H1 (cell line): ENCODE data around the gene MYL7. TPM values are rescaled to one million over a fixed set of nuclear protein-coding genes. Genes with fewer than 3 reads are reported as not detected.

Experiments
- CTCF ChIA-PET: fragments of 300-600 bp; sonication (Branson Sonifier 250); formaldehyde crosslinking; loops from one replicate; lab custom pipeline; 2021; ENCODE audit not compliant: partially characterized antibody; lab: Charles Lee
- POLR2A ChIA-PET: fragments of 300-600 bp; sonication (Branson Sonifier 250); formaldehyde crosslinking; loops from one replicate; lab custom pipeline; 2021; ENCODE audit warnings: inconsistent platforms; ENCODE audit not compliant: partially characterized antibody; lab: Charles Lee
- DNase-seq, 2 experiments: peaks; one replicate each; pipeline versions ENCODE4 v3.0.0 to v3.0.0-alpha.2; 2010 to 2022; ENCODE audit warnings: low spot score in 2 of 2, low read depth in 1 of 2, mixed read lengths in 1 of 2
- FAIRE-seq: peaks from 2 replicates; lab custom pipeline; 2011; peaks lifted over from hg19 to GRCh38; lab: Jason Lieb, UNC
- H2AFZ ChIP-seq: 2 replicates; pipeline ENCODE4 v1.8.1; 2012; ENCODE audit warnings: low read length, inconsistent platforms
- H2AK5ac ChIP-seq: 2 replicates; pipeline ENCODE4 v1.6.1; 2013; ENCODE audit warnings: low read depth, low read length
- H2BK120ac ChIP-seq: replicated peaks from 2 replicates; pipeline ENCODE3; 2013; ENCODE audit warnings: low read depth, low read length, inconsistent platforms
- H2BK12ac ChIP-seq: 2 replicates; pipeline ENCODE4 v1.6.1; 2013; ENCODE audit warnings: low read depth, low read length
- H2BK15ac ChIP-seq: 2 replicates; pipeline ENCODE4 v1.6.1; 2013; ENCODE audit warnings: low read length
- H2BK20ac ChIP-seq: 2 replicates; pipeline ENCODE4 v1.6.1; 2013; ENCODE audit warnings: low read length
- H2BK5ac ChIP-seq: 2 replicates; pipeline ENCODE4 v1.6.1; 2013; ENCODE audit warnings: low read depth, low read length
- H3K14ac ChIP-seq: 2 replicates; pipeline ENCODE4 v1.6.1; 2013; ENCODE audit warnings: inconsistent platforms; ENCODE audit not compliant: insufficient read length
- H3K18ac ChIP-seq: 2 replicates; pipeline ENCODE4 v1.6.1; 2013; ENCODE audit warnings: low read length; ENCODE audit errors: extremely low read depth
- H3K23ac ChIP-seq: 2 replicates; pipeline ENCODE4 v1.6.1; 2013; ENCODE audit warnings: inconsistent platforms; ENCODE audit not compliant: insufficient read length
- H3K23me2 ChIP-seq: 2 replicates; pipeline ENCODE4 v1.6.1; 2013; ENCODE audit warnings: low read depth, low read length
- H3K27ac ChIP-seq: 2 replicates; pipeline ENCODE4 v1.6.1; 2011; ENCODE audit warnings: low read depth, low read length, inconsistent platforms
- H3K27me3 ChIP-seq, 4 experiments: replicated peaks in 1 of 4; 1 replicate in 1 of 4; 2 replicates in 3 of 4; pipeline versions ENCODE4 v1.6.1 to v1.8.1; 2011 to 2013; ENCODE audit warnings: low read length in 3 of 4, mild to moderate bottlenecking in 3 of 4, inconsistent platforms in 2 of 4, mixed read lengths in 2 of 4, moderate library complexity in 1 of 4; ENCODE audit not compliant: control insufficient read depth in 3 of 4, insufficient read depth in 3 of 4; ENCODE audit errors: extremely low read depth in 1 of 4
- H3K36me3 ChIP-seq, 4 experiments: 2 replicates each; pipeline versions ENCODE4 v1.6.1 to v1.8.1; 2011 to 2013; ENCODE audit warnings: mild to moderate bottlenecking in 4 of 4, low read length in 3 of 4, moderate library complexity in 2 of 4, control low read depth in 1 of 4, inconsistent platforms in 1 of 4; ENCODE audit not compliant: insufficient read depth in 4 of 4, control insufficient read depth in 2 of 4
- H3K4ac ChIP-seq: replicated peaks from 2 replicates; pipeline ENCODE3; 2013; ENCODE audit warnings: low read length, low read depth, mixed read lengths, inconsistent platforms; ENCODE audit not compliant: insufficient read length
- H3K4me1 ChIP-seq, 4 experiments: replicated peaks in 1 of 4; 1 replicate in 1 of 4; 2 replicates in 3 of 4; pipeline versions ENCODE4 v1.6.1 to v1.8.1; 2011 to 2013; ENCODE audit warnings: low read length in 3 of 4, inconsistent platforms in 2 of 4, mixed read lengths in 1 of 4; ENCODE audit not compliant: insufficient read depth in 4 of 4, control insufficient read depth in 3 of 4
- H3K4me2 ChIP-seq, 2 experiments: 2 replicates each; pipeline versions ENCODE4 v1.6.1 to v1.8.1; 2011 to 2013; ENCODE audit warnings: low read depth in 2 of 2, low read length in 2 of 2, control low read depth in 1 of 2, inconsistent platforms in 1 of 2, mild to moderate bottlenecking in 1 of 2; ENCODE audit not compliant: insufficient read depth in 1 of 2
- H3K4me3 ChIP-seq, 4 experiments: fragments of 200-600, 300-600 bp in 1 of 4; sonication (generic), shearing (Covaris generic), sonication (Bioruptor Twin) in 1 of 4; 2 replicates each; pipeline versions ENCODE4 v1.5.1 to v1.8.1; 2011 to 2016; ENCODE audit warnings: low read length in 4 of 4, low read depth in 3 of 4, control low read depth in 2 of 4, inconsistent platforms in 2 of 4, mild to moderate bottlenecking in 2 of 4, mixed read lengths in 1 of 4, moderate library complexity in 1 of 4; ENCODE audit not compliant: insufficient read depth in 2 of 4; ENCODE audit errors: extremely low read depth in 1 of 4
- H3K56ac ChIP-seq: replicated peaks from 2 replicates; pipeline ENCODE3; 2013; ENCODE audit warnings: low read depth, mild to moderate bottlenecking, mixed read lengths, low read length, inconsistent platforms; ENCODE audit not compliant: insufficient read length
- H3K79me1 ChIP-seq: 2 replicates; pipeline ENCODE4 v1.6.1; 2013; ENCODE audit warnings: low read depth, low read length, control low read depth
- H3K79me2 ChIP-seq, 2 experiments: 2 replicates each; pipeline versions ENCODE4 v1.6.1 to v1.8.1; 2012 to 2013; ENCODE audit warnings: low read length in 2 of 2, mild to moderate bottlenecking in 2 of 2, inconsistent platforms in 1 of 2; ENCODE audit not compliant: insufficient read depth in 2 of 2, control insufficient read depth in 1 of 2
- H3K9ac ChIP-seq, 4 experiments: replicated peaks in 1 of 4; 1 replicate in 1 of 4; 2 replicates in 3 of 4; pipeline versions ENCODE4 v1.6.1 to v1.8.1; 2011 to 2013; ENCODE audit warnings: low read depth in 3 of 4, low read length in 3 of 4, control low read depth in 2 of 4, mild to moderate bottlenecking in 2 of 4, moderate library complexity in 2 of 4, inconsistent platforms in 1 of 4; ENCODE audit errors: extremely low read depth in 1 of 4
- H3K9me3 ChIP-seq, 2 experiments: 2 replicates each; pipeline versions ENCODE4 v1.6.1 to v1.8.1; 2012 to 2013; ENCODE audit warnings: mild to moderate bottlenecking in 2 of 2, moderate library complexity in 2 of 2, control low read depth in 1 of 2, inconsistent platforms in 1 of 2, low read depth in 1 of 2, low read length in 1 of 2, mixed read lengths in 1 of 2; ENCODE audit not compliant: insufficient read depth in 2 of 2
- H4K20me1 ChIP-seq, 2 experiments: replicated peaks in 1 of 2; 2 replicates each; pipeline versions ENCODE3 to v1.8.1; 2011 to 2013; ENCODE audit warnings: inconsistent platforms in 2 of 2, low read length in 2 of 2, mild to moderate bottlenecking in 1 of 2; ENCODE audit not compliant: insufficient read depth in 2 of 2, control insufficient read depth in 1 of 2
- H4K5ac ChIP-seq: 2 replicates; pipeline ENCODE4 v1.6.1; 2013; ENCODE audit warnings: low read length, low read depth, mixed read lengths, inconsistent platforms; ENCODE audit not compliant: insufficient read length
- H4K8ac ChIP-seq: 2 replicates; pipeline ENCODE4 v1.8.0; 2013; ENCODE audit warnings: mild to moderate bottlenecking, moderate library complexity, low read length, inconsistent platforms; ENCODE audit not compliant: insufficient read depth; ENCODE audit errors: extremely low read depth
- H4K91ac ChIP-seq: replicated peaks from 2 replicates; pipeline ENCODE3; 2013; ENCODE audit warnings: low read length, mixed read lengths, inconsistent platforms; ENCODE audit not compliant: insufficient read length
- CEBPB ChIP-seq: IDR thresholded peaks from 2 replicates; pipeline ENCODE4 v1.6.1; 2012; ENCODE audit warnings: low read depth, low read length
- CHD1 ChIP-seq: IDR thresholded peaks from 2 replicates; pipeline ENCODE4 v1.6.1; 2012; ENCODE audit warnings: low read depth, low read length, improper control_type of control experiment
- CHD2 ChIP-seq: IDR thresholded peaks from 2 replicates; pipeline ENCODE4 v1.6.1; 2012; ENCODE audit warnings: low read length, improper control_type of control experiment
- CTBP2 ChIP-seq: IDR thresholded peaks from 2 replicates; pipeline ENCODE4 v1.7.0; 2011; ENCODE audit warnings: borderline replicate concordance, mild to moderate bottlenecking, moderate library complexity, mixed read lengths, low read length; ENCODE audit not compliant: insufficient read depth, insufficient read length
- GABPA ChIP-seq: IDR thresholded peaks from 2 replicates; pipeline ENCODE4 v1.6.1; 2011; ENCODE audit warnings: mild to moderate bottlenecking, low read length, moderate library complexity, borderline replicate concordance; ENCODE audit not compliant: insufficient read depth
- KDM4A ChIP-seq: IDR thresholded peaks from one replicate; pipeline ENCODE4 v1.7.1; 2012; ENCODE audit warnings: low read depth, mild to moderate bottlenecking, moderate library complexity, low read length, inconsistent platforms; ENCODE audit not compliant: severe bottlenecking
- MAFK ChIP-seq: IDR thresholded peaks from 2 replicates; pipeline ENCODE4 v1.6.1; 2012; ENCODE audit warnings: low read depth, mild to moderate bottlenecking, improper control_type of control experiment, low read length
- POLR2A ChIP-seq, 2 experiments: IDR thresholded peaks; 1 replicate in 1 of 2; 2 replicates in 1 of 2; pipeline ENCODE4 v1.6.1; 2011; ENCODE audit warnings: low read depth in 2 of 2, low read length in 2 of 2, mild to moderate bottlenecking in 2 of 2; ENCODE audit errors: control extremely low read depth in 1 of 2
- RFX5 ChIP-seq: IDR thresholded peaks from 2 replicates; pipeline ENCODE4 v1.6.1; 2011; ENCODE audit warnings: low read depth, low read length, improper control_type of control experiment, borderline replicate concordance
- TBP ChIP-seq: IDR thresholded peaks from 2 replicates; pipeline ENCODE4 v1.6.1; 2011; ENCODE audit warnings: low read depth, low read length, improper control_type of control experiment
- WGBS, 2 experiments: shearing (Covaris generic) in 1 of 2; methylation state at CpG; one replicate each; pipeline versions ENCODE4 v1.1.6 to v1.1.7; 2013 to 2015; ENCODE audit warnings: low lambda C conversion rate in 2 of 2, mixed read lengths in 2 of 2, inconsistent platforms in 1 of 2, low coverage in 1 of 2, missing lambda C conversion rate in 1 of 2; ENCODE audit not compliant: insufficient replicate concordance in 2 of 2, insufficient coverage in 1 of 2, insufficient read length in 1 of 2; ENCODE audit errors: extremely low coverage in 1 of 2, missing lambda C conversion rate in 1 of 2; 5-methylcytosine and 5-hydroxymethylcytosine counted together
- polyA plus RNA-seq, 7 experiments: library from polyadenylated mRNA; depleted of rRNA in 3 of 7; stranded (reverse) in 5 of 7; unstranded in 2 of 7; fragments of >200 nt in 5 of 7; fragments of 200-250 nt in 2 of 7; gene quantifications; 1 replicate in 5 of 7; 2 replicates in 1 of 7; 4 replicates in 1 of 7; pipeline versions ENCODE4 v1.2.1 to v1.2.3, GENCODE V29; 2011 to 2013; ENCODE audit warnings: missing spikeins in 2 of 7, mixed read lengths in 2 of 7
- total RNA-seq: library from RNA; stranded (reverse); fragmentation: NEBNext Ultra II Directional; extraction: Animal tissue kit (Norgen Biotek cat#: 25700); gene quantifications from 2 replicates; pipeline ENCODE4 v1.2.1, GENCODE V29; 2021
- TF ChIP-seq, protein P1 (sequence below): IDR thresholded peaks from 2 replicates; pipeline ENCODE4 v1.6.1; 2011; ENCODE audit warnings: low read depth, mild to moderate bottlenecking, low read length; ENCODE audit not compliant: insufficient read depth
- TF ChIP-seq, protein P2 (sequence below): IDR thresholded peaks from 2 replicates; pipeline ENCODE4 v1.6.1; 2012; ENCODE audit warnings: low read length, inconsistent platforms

MYL7 gene
- total and polyA plus RNA-seq, 2 of the 8 experiments (the other 6 are each of a cell fraction or from before 2014, with no cell fraction given), result 3.3 to 3.4 TPM

DNA sequence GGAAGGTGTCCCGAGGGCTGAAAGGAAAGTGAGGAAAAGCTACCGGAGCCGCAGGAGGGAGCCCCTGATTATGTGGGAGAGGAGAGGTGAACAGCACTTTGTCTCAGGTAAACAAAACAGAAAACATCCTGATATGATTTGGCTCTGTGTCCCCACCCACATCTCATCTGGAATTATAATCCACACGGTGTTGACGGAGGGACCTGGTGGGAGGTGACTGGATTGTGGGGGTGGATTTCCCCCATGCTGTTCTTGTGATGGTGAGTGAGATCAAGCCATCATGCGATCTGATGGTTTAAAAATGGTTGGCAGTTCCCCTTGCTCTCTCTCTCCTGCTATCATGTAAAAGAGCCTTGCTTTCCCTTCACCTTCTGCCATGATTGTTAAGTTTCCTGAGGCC, 20.7 kb downstream of the MYL7 start:
- H3K27ac ChIP-seq, result no peak overlapping the region
- CTCF ChIA-PET, result interaction anchor here (1.3 kb wide), 2 partner anchors 11 kb away, joined by 4 to 8 read pairs; no protein-coding TSS in a partner anchor
- H3K9me3 ChIP-seq, result no peaks in the 10 kb centered on the region
- H3K36me3 ChIP-seq, result peaks cover 17 to 52% (median 28%) of the 10 kb centered on the region in 4 experiments; a peak in 7 of 8 replicates
- H3K79me1 ChIP-seq, result peaks cover 10% of the 10 kb centered on the region
- 81% methylated on average over 6 of the region's 6 CpGs; no CpG with 5 or more reads in 1 of the 2 experiments for WGBS, 2 experiments
- H3K23ac ChIP-seq, result no peak overlapping the region
- FAIRE-seq (no peak), DNase-seq (no peak)
- H4K5ac ChIP-seq, result no peak overlapping the region
- H3K56ac ChIP-seq, result no peak overlapping the region
- no peak overlapping the region for H3K4me3 ChIP-seq
- H3K23me2 ChIP-seq, result peaks cover 9% of the 10 kb centered on the region
- H4K91ac ChIP-seq, result no peak overlapping the region
- H3K4me2 ChIP-seq, result no peak overlapping the region
- no peak overlapping the region for H3K18ac ChIP-seq
- no peak overlapping the region for H2BK15ac ChIP-seq
- no peak overlapping the region for H2BK120ac ChIP-seq
- no peak overlapping the region for H2BK20ac ChIP-seq
- H3K9ac ChIP-seq, result no peak overlapping the region
- H3K79me2 ChIP-seq, result peaks cover 3 to 16% of the 10 kb centered on the region in 2 experiments; a peak in 3 of 4 replicates
- H3K4ac ChIP-seq, result no peak overlapping the region
- H3K4me1 ChIP-seq, result peaks cover 0 to 7% (median 3%) of the 10 kb centered on the region in 4 experiments; a peak in 4 of 7 replicates
- no peak overlapping the region for H2AFZ ChIP-seq
- H2BK5ac ChIP-seq, result no peak overlapping the region
- POLR2A ChIA-PET, result interaction anchor here (0.9 to 2.1 kb wide), 5 partner anchors 9 to 97 kb away, joined by 3 to 6 read pairs (median 4); no protein-coding TSS in a partner anchor
- H2AK5ac ChIP-seq, result no peak overlapping the region
- peaks cover 0 to 4% (median 0%) of the 10 kb centered on the region in 4 experiments; a peak in 3 of 7 replicates for H3K27me3 ChIP-seq
- H4K8ac ChIP-seq, result no peak overlapping the region
- no peak overlapping the region for H3K14ac ChIP-seq
- H2BK12ac ChIP-seq, result no peak overlapping the region
- peaks cover 4 to 6% of the 10 kb centered on the region in 2 experiments for H4K20me1 ChIP-seq
- TF ChIP-seq POLR2A (IDR thresholded peaks at IDR 0.05; ENCODE audit: control extremely low read depth in 1 of 2, low read depth in 2 of 2, low read length in 2 of 2) (no peak), MAFK (no peak), CEBPB (no peak), GABPA (no peak), KDM4A (no peak), CHD2 (no peak), CTBP2 (no peak), TBP (no peak), CHD1 (no peak), RFX5 (no peak)
- TF ChIP-seq, protein P1, sequence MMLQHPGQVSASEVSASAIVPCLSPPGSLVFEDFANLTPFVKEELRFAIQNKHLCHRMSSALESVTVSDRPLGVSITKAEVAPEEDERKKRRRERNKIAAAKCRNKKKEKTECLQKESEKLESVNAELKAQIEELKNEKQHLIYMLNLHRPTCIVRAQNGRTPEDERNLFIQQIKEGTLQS, result no peak
- TF ChIP-seq, protein P2, sequence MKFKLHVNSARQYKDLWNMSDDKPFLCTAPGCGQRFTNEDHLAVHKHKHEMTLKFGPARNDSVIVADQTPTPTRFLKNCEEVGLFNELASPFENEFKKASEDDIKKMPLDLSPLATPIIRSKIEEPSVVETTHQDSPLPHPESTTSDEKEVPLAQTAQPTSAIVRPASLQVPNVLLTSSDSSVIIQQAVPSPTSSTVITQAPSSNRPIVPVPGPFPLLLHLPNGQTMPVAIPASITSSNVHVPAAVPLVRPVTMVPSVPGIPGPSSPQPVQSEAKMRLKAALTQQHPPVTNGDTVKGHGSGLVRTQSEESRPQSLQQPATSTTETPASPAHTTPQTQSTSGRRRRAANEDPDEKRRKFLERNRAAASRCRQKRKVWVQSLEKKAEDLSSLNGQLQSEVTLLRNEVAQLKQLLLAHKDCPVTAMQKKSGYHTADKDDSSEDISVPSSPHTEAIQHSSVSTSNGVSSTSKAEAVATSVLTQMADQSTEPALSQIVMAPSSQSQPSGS, result no peak
